Stimulated activated CD8-positive, alpha-beta memory T cell treated with anti-CD3 and anti-CD28 coated beads, Interleukin-4, amount 100 ng/mL, for 1 hour (primary cell): ENCODE measurements around the gene DZIP1L.
"Not testable (repeated sequence)": the region's sequence is repeated elsewhere in the genome, so short reads cannot be mapped to it uniquely, and the experiment has no call there.

ENCODE experiments used
- DNase-seq, 2 donors: peaks; one replicate each; pipeline ENCODE4 v3.0.0-alpha.2; 2020; ENCODE audit warnings: low read depth in 2 of 2, low spot score in 1 of 2

DZIP1L gene

DNA sequence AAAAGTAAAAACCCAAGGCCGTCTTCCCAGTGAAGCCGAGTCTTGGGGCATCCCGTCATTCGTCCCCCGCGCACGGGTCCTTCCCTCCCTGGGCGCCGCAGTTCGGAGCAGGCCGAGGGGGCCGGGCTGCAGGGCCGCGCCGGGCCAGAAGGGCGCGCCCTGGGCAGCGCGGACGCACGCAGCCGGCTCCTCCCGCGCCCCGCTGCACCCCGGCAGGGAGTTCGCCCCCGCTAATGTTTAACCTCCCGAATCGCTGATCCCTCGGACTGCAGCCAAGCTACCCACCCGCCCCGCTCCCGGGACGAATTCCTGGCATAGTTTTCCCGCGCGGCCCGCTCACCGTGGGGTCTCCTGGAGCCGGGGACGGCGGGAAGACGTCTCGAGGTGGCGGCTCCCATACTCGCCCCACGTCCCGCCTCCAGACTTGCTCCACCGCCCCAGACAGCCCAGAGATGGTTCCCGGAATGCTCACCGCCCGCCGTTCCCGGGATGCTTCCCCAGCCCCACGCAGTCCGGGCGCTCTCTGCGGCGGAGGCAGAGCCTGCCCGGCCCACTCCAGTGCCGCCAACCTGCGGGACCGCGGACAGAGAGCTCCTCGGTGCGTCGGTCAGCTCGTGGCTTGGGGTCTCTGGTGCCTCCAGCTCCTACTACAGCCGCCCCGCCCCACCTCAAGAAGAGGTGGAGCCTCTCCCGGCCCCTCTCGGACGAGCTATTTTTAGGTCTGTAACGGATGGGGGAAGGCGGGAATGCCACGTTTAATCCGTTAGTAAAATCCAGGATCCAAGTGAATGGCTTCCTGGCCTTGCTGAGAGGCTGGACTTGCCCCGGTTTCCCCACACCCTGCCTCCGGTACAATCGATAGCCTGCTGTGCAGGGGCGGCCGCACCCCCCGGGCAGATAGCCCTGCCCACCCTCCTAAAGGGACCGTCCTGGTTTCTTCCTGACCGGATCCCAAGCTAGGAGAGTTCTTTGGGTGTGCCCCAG lies at the start of gene DZIP1L:
Gene DZIP1L (minus strand): TSS at position 621 of the 984 bp plus-strand sequence. CDS start 11,637 bp downstream, outside the sequence.
- no peak for DNase-seq

DNA sequence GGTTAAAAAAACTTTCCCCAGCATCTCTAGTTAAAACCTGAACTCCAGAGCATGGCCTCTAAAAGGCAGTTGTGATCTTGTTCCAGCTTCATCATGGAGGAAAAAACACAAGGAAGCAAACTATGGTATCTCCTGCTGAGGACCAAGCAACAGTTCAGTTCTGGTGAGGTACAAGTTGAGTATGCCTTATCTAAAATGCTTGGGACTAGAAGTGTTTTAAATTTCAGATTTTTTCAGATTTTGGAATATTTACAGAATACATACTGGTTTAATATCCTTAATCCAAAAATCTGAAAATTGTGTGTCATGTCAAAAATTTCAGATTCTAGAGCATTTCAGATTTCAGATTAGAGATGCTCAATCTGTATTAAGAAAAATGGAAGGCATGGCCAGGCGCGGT lies 49.7 kb upstream of the DZIP1L start:
- no peak for DNase-seq

DNA sequence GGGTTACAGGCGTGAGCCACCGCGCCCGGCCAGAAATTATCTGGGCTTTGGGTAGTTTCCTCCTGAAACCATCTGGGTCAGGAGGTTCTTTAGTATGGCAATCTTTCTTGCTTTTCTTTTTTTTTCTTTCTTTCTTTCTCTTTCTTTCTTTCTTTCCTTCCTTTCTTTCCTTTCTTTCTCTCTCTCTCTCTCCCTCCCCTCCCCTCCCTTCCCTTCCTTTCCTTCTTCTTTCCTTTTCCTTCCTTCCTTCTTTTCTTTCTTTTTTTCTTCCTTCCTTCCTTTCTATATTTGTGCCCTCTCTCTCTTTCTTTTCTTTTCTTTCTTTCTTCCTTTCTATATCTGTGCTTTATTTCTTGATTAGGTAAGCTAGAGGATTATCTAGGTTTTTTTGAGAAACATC lies 42.3 kb upstream of the DZIP1L start:
- DNase-seq = no peak

DNA sequence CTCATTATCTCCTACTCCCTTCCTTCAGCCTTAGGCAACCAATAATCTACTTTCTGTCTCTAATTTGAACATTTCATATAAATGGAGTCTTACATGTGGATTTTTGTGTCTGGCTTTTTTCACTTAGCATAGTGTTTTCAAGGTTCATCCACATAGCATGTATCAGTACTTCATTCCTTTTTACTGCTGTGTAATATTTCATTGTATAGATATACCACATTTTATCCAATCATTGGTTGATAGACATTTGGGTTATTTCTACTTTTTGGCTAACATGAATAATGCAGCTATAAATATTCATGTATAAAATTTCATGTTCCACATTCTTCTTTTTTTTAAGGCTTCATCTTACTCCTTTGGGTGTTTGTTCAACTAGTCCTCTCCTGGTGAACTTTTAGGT lies 39.1 kb upstream of the DZIP1L start:
- no peak for DNase-seq

DNA sequence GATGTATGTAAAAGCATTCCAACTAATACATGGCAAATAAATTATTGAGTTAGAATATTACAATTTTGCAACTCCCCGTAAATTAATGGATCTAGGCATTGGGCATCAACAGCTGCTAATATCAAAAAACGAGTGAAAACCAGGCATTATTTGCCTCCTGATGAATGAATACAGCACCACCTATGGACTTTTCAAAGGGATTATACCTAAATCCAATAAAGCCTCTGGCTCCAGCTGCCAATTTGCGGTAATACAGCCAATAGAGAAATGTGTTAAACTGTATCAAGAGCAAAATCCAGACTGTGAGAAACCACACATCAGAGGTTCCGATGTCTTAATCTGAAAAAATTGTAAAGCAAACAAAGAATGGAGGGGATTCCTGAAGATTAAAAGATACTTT lies 33.1 kb upstream of the DZIP1L start:
- no peak for DNase-seq

GRCh38 chr3:138142181-138142580 lies 26.8 kb upstream of the DZIP1L start:
- not testable (repeated sequence) for DNase-seq

GRCh38 chr3:138140940-138141339 lies 25.5 kb upstream of the DZIP1L start:
- DNase-seq = no peak

DNA sequence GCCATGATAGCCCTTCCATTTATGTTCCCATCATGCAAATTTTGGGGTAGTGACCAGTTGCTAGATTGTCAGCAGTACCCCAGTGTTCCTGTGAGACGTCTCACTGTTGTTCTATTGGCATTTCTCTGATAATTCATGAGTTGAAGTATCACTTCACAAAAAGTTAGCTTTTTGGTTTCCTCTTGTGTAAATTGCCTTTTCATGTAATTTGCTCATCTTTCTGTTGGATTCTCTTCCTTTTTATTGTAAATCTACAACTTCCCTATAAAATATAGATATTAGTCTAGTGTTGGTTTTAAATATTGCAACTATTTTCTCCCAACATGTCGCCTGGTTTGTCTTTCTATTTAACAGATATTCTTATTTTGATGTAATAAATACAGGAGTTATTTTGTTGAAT lies 24.3 kb upstream of the DZIP1L start:
- DNase-seq = no peak

GRCh38 chr3:138137861-138138260 lies 22.5 kb upstream of the DZIP1L start:
- no peak for DNase-seq

- no peak for DNase-seq
Observed at GRCh38 chr3:138136201-138136600, 20.8 kb upstream of the DZIP1L start.

DNA sequence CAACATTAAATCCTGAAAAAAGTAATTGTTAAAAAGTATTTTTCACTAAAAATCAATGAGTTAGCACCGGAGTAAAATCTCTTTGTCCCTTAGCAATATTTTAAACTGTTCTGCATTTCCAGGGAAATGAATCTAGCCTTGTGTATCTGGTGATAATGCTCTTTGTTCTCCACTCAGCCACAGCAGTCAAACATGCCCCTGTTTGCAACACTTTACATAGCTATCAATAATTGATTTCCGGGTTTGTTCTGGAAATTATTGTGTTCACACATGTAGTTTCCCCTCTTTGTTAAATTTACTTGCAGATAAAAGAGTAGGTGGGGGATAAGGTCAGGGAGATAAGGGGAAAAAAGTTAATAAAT lies 20.4 kb upstream of the DZIP1L start:
- DNase-seq = no peak

- no peak for DNase-seq
Observed at GRCh38 chr3:138135146-138135832, 19.9 kb upstream of the DZIP1L start.

GRCh38 chr3:138132239-138132638 lies 16.8 kb upstream of the DZIP1L start, which contains the start of gene A4GNT:
A4GNT (minus strand) TSS chr3:138132390; CDS start chr3:138131256, 1,134 bp downstream.
- DNase-seq = no peak

GRCh38 chr3:138127636-138128365 lies 12.4 kb upstream of the DZIP1L start:
- DNase-seq = no peak

DNA sequence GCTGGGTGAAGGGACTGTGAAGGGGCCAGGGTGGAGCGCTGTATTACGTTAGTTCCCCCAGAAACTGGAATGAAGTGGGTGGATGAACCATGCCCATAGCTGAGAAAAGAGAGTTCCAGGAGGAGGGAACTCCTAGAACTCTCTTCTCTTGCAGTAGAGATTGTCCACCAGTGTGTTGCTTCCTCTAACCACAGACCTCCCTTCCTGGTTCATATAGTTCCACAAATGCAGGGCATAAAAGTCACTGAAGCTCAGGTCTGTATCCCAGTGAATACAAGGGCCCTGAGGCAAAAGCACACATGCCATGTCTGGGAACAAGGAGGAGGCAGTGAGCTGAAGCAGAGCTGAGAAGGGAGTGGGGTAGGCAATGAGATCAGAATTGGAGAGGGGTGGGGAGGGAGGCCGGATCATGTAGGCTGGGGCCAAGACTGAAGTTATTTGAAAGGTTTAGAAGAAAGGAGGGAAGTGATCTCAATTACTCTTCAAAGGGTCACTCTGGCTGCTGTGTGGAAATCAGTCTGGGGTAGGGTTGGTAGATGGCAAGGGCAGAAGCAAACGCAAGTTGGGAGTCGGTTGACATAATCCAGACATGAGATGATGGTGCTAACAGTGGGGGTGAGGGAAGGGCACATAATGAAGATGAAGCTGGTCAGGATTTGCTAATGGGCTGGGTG lies 10.3 kb upstream of the DZIP1L start:
- DNase-seq = no peak

- no peak for DNase-seq
Observed at GRCh38 chr3:138124706-138125355, 9.4 kb upstream of the DZIP1L start.

DNA sequence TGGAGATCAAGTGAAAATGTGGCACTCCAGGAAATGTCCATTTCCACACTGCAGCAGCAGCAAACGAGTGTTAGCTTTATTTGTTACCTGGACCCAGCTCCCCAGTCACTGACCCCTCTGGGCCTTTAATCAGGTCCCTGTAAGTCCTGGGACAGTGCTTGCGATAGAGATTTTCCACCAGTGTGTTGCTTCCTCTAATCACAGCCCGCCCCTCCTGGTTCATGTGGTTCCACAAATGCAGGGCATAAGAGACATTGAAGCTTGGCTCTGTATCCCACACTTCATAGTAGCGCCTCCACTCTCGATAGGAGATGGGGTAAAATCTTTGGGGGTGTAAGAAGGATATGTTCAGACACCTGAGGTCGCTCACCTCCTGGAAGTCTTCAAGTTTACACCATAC lies 8.8 kb upstream of the DZIP1L start:
- DNase-seq = no peak

- no peak for DNase-seq
Observed at GRCh38 chr3:138119423-138119766, 4.0 kb upstream of the DZIP1L start.

DNA sequence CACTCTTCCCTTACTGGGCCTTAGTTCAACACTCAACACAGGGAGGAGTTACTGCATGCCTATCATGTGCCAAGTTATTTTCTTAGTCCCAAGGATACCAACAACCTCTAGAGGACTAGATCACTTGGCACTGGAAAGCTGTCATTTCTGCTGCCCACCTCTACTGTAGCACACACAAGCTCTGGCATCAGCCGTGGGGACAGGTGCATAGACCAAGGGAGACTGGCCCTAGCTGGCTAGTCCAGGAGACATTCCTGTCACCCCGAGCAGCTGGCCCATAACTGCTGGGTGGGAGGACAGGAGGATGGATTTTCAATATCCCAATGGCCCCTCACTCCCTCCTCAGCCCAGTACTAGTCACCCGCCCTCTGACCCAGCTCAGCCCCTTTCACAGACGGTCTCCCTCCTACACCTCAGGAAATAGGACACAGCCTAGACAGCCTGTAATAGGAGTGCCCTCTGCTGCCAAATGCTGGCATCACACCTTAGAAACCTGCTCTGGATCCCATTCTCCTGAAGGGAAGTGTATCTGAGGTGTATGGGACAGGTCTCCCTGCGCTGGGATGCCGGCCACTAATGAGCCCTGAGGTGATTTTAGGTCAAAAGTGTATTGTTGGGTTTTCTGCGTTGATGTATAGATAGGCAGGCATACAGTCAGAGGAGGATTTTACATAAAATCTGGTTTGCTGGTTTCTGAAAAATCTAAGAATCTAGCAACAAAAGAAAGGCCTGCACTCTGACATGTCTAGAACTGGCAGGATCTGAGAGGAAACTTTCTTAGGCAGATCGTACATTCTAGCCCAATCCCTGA lies 3.4 kb upstream of the DZIP1L start:
- DNase-seq = no peak

DNA sequence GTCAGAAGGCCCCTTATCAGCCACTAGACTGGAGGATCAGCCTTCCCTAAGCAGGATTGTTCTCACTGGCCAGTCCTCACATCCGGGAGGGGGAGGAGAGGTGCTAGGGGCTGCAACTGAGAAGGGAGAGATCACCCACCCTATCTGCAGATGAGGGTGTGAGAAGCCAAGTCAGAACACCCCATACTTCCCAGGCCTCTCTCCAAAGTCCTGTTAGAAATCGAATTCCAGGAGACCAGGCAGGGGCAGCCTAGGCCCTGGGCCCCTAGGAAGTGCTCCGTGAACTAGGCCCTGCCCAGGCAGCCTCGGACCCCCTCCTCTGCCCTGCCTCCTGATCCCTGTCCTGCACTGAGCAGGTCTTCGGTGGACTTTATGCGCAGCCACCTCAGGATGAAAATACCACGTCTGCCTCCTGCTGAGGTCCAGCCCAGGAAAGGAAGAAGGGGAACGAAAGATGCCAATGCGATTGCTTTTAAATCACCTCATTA lies 933 bp downstream of the DZIP1L start:
- no peak for DNase-seq
